GM19463 (cell line): ENCODE measurements around the gene MATN1.

Source experiments
- ATAC-seq: cut with Tn5 transposase; IDR thresholded peaks from one replicate; pipeline ENCODE4 v1.9.1; 2021; ENCODE audit warnings: mild to moderate bottlenecking, moderate library complexity; ENCODE audit not compliant: unreplicated experiment

Gene MATN1

GRCh38 chr1:30732277-30732996 is 9.1 kb upstream of the MATN1 start:
- peak; percentile 46 for ATAC-seq

GRCh38 chr1:30731806-30732276 is 8.5 kb upstream of the MATN1 start:
- ATAC-seq, result no peak

DNA sequence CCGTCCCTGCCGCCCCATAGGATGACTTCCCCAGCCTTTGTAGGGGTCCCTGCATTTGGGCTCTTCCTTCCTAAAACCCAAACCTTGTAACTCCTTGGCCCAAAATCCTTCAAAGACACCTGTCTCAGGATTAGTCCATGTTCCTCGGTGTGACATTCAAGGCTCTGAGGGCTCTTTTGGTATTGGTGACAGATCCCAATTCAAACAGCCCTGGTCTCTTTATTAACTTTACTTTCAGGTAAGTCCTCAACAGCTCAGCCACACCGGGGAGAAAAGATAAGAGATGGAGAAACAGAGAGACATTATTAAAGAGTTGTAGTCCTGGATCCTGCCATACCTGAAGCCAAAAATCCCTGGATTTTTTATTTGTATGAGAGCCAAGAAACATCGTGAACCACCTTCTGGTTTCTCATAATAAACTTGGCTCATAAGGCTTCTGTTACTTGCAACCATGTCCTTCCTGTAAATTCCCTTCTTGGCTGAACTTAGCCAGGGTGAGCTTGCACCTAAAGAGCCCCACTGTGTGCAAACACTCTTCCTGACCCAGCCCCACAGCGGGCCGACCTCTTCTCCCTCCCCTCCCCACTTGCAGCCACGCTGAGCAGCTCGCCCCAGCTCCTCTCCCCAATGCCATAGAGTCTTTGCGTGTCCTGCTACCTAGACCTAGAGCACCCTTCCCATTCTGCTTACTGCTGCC is 7.9 kb upstream of the MATN1 start:
- no peak for ATAC-seq

DNA sequence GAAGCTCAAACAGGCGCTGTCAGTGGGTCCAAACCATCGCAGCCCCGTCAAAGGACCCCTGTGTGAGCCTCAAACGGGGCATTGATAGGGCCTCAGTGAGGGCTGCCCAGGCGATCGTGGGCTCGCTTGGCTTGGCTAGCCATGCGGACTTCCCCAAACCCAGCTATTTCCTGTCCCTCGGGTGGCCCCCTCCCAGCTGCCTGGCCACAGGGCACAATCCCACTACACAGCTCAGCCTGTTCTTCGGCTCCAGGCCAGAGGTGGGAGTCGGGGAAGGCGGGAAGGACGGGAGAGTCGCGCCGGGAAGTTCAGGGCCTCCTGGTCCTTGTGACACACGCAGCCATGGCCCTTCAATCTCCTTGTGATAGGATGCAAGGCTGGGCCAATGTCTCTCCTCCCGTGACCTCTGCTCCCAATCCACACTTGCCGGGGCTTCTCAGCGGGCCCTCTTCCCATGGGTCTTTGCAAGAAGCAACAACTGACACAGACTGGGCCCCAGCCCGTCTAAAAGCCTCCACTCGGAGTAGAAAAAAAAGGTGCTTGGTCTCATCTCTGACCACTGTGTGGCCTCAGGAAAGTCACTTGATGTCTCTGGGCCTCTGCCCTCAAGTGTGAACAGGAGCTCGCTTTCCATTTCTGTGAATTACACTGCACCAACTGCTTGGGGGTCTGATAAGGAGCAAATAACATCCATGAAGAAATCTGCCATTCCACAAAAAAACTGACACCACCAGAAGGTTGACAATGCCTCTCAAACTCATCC is 7.1 kb upstream of the MATN1 start:
- no peak for ATAC-seq

DNA sequence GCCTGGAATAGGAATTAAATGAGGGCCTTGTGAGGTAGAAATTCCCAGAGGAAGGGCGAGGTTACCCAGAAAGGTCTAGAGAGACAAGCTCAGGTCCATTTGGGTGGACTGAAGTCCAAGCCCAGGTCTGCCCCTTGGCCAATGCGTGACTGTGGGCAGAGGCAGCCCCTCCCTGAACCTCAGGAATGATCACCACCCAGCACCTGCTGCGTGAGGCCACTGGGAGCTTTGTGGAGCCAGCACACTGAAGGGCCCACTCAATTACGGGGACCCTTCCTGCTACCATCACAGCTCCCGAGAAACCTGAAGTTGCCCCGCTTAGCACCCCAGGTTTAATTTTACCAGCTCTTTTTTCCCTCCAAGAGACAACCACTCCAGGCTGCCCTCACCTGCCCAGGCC is 6.5 kb upstream of the MATN1 start:
- no peak for ATAC-seq

DNA sequence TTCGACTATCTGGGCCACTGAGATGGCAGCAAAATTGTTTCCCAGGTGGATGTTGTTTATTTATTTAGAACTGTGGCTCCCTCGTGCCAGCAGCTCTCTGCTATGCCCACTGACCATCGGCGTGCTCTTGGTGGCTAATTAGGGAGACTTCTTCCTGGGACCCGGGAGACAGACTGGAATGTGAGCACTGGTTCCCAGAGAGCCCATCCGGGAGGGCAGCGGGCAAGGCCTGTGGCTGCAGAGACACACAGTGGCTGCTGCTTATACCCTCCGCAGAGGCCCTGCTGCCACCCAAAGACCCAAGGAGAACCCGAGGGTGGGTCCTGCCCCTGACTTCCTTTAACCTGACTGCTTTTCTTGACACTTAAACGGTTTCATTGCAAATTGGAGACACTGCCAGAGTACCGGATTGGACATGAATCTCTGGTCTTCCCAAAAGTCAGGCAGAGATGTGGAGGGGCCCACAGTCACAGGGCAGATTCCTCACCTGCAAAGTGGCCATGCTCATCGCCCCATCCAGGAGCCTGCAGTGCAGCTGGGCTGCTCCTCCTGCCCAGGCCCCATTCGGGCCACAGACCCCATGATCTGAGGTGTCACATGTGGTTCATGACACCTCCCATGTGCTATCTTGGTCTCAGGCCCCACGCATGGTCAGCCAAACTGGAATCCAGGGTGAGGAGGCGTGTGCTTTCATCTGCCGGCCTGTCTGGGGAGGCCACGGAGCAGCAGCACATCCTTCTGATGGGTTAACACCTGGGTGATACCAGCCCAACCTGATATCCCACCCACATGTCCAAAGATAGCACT is 5.7 kb upstream of the MATN1 start:
- no peak for ATAC-seq

GRCh38 chr1:30728340-30728739 is 5.0 kb upstream of the MATN1 start:
- no peak for ATAC-seq

- no peak for ATAC-seq
Measured at GRCh38 chr1:30727824-30728223, 4.4 kb upstream of the MATN1 start.

DNA sequence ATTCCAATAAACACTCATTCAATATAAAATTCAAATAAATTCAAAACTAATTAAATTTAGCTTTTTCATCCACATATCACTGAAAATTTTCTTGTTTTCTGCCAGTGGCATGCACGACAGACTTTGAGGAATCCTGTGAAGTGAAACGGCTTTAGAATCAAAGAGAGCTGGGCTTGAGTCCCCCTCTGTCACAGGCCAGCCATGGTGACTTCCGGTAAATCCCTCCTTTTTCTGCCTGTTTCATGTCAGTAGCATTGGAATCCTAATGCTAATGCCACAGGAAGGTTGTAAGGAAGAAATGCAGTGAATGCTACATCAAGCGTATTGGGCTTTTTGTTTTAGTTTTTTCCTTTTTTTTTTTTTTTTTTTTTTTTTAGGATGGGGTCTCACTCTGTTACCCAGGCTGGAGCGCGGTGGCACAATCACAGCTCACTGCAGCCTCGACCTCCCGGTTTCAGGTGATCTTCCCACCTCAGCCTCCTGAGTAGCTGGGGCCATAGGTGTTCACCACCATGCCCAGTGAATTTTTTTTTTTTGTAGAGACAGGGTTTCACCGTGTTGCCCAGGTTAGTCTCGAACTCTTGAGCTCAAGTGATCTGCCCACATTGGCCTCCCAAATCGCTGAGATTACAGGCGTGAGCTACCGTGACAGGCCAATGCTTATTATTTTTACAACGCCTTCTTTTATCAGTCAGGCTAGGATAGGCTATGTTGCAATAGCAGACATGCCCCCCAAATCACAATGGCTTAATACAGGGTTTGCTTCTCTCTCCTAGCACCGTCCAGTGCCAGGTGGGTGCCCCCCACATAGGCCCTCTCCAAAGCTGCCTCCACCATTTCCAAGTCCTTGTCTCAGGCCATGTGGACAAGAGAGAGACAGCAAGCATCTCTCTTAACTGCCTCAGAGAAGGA is 3.6 kb upstream of the MATN1 start:
- ATAC-seq, result no peak

DNA sequence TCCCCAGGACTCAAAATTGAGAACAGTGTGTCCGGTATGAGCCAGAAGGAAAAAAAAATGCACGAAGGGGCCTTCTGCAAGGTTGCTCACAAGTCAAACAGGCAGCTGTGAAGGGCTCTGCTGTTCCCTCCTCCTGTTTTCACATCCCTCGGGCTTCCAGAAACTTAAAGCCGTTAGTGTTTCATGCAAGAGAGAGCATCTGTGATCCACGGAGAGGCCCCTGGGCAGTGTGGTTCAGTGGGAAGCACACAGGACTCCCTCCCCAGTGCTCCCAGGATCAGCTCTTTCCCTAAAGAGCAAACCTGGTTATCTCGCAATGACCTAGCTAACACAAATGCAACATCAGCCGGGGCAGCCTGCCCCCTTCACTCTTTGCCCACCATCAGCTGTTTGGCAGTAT is 2.9 kb upstream of the MATN1 start:
- no peak for ATAC-seq

DNA sequence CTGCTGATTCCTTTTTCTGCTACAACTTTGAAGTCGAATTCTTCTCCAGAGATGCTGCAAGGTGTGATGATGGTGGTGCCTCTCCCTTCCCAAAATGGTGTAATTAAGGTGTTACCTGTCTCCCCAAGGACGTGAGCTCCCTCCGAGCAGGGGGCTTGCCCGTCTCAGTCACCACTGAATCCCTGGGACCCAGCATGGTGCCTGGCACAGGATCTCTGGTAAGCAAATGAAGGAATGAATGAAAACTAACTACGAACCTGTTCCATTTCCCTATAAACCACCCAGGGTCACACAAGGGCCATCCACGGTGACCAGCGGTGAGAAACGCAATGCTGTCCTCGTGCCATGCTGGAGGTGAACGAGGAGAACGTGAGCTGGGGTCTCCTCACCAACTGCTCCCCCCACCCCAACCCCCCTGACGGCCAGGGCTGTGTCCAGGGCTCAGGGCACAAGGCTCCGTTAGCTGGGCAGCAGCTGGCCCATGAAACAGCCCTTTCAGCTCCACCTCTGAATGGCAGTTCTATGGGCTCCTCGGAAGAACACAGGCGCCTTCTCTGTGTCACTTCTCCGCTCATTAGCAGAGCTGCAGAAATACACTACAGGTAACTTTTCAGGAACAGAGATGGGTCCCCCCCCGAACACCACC is 2.2 kb upstream of the MATN1 start:
- no peak for ATAC-seq

- ATAC-seq, result no peak
Measured at GRCh38 chr1:30724655-30725421, 1.5 kb upstream of the MATN1 start.

GRCh38 chr1:30724175-30724574 is 790 bp upstream of the MATN1 start:
- ATAC-seq, result no peak

DNA sequence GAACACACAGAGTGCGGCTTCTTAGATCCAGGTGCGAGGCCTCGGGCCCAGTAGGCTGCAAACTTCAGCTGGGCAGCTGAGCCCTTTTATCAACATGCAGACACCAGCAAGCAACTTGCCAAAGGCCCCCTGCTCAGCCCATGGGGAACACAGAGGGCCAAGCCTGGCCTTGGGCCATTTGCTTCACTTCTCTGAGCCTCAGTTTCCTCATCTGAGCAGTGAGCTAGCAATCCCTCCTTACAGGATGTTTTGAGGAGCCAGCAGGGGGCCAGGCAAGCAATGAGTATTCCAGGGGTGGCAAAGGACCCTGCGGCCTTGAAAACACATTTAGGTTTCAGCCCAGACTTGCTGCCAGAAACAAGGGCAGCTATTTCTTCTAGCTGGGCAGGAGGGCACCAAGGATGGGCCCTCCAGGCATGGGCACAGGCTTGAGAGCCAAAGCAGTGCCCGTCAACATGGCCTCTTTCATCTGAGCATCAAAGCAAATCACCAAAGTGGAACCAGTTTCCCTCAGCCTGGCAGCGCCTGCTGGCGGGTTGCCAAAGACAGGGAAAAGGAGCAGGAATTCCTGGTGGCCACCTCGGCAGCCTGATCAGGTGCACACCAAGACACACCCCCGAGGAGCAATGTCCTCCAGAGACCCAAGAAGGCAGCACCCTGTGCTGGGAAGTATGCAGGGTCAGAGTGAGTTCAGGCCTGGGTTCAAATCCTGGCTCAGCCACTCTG is 1.4 kb downstream of the MATN1 start:
- no peak for ATAC-seq

GRCh38 chr1:30721341-30721793 is 2.0 kb downstream of the MATN1 start:
- ATAC-seq, result no peak

DNA sequence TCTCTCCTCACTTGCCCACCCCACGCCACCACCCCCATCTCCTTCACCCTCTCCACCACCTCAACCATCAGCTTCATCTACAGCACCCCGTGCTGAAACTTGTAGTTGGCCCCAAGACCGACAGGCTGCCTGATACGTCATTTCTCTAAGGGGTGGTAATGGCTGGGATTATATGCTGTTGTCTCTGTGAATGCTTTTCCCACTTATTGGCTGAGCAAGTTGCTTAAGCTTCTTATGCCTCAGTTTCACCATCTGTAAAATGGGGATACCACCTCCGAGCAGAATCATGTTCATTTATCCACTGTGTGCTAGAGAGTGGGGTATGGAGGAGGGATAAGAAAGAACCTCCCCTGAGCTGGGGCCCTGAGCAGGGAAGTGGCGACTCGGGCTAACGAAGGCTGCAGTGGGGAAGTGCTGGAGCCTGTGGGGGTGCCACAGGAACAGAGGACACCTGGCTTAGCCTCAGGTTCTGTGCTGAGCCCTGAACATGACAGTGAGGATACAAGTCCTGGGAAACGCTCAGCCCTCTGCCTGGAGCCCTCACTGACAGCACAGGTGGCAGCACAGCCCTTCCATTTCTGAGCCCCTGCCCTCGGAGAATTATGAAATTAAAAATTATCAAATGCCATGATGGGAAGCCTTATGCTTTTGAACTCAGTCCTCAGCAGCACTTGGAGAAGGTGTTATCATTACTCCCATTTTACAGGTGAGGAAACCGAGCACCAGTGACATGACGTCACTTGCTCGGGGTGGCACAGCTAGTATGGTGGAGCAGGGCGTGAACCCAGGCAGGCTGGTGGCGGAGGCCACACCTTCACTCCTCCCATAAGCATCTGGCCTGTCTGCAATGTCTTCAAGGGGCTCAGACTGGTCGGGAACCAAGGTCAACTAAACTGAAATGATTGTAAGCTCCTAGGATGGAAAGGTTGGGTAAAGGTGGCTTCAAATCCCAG is 2.8 kb downstream of the MATN1 start:
- no peak for ATAC-seq
